Left cardiac atrium (tissue), 2 donors: ENCODE data around the gene CNRIP1. TPM values are rescaled to one million over a fixed set of nuclear protein-coding genes. Genes with fewer than 3 reads are reported as not detected.

Experiments
- total RNA-seq, 2 donors: library from RNA; stranded (reverse); fragmentation: NEBNext Ultra II Directional; extraction: Animal tissue kit (Norgen Biotek cat#: 25700); gene quantifications; one replicate each; pipeline ENCODE4 v1.2.1, GENCODE V29; 2021
- donor health status: DM: no; HTN: yes; CAD: no; lungs with severe emphysema.
- donor health status: DM: yes; HTN: yes; CAD: no.

The CNRIP1 gene
- total RNA-seq, 2 donors from 2014 or later = 16.8 to 19.1 TPM

Other genes starting within 250 kb of the CNRIP1 start
- 10 to 100 TPM in 1 of 2 donors, 1 to 10 TPM in 1; 7.5 to 15.6 TPM for gene PNO1, start 162.1 kb downstream of the CNRIP1 start, total RNA-seq
- gene PPP3R1, start 67.4 kb downstream of the CNRIP1 start, total RNA-seq = 10 to 100 TPM; 37.8 to 39.3 TPM
- 10 to 100 TPM in 1 of 2 donors, 1 to 10 TPM in 1; 7.3 to 21.5 TPM for gene PLEK, start 45.3 kb upstream of the CNRIP1 start, total RNA-seq
- 1 to 10 TPM in 1 of 2 donors, under 1 TPM in 1; 0.60 to 1.4 TPM for gene FBXO48, start 147.3 kb upstream of the CNRIP1 start, total RNA-seq
- 1 to 10 TPM; 4.6 to 5.5 TPM for gene APLF, start 147.6 kb upstream of the CNRIP1 start, total RNA-seq